Fibroblast of mammary gland (primary cell): Measurements from ENCODE around the gene MOSMO.

Experiments
- DNase-seq: peaks from one replicate; pipeline ENCODE4 v3.0.0-alpha.2; 2010; ENCODE audit warnings: low read depth
- H3K4me3 ChIP-seq: 2 replicates; pipeline ENCODE4 v1.5.1; 2011; ENCODE audit warnings: low read depth, mild to moderate bottlenecking, low read length, moderate library complexity; ENCODE audit not compliant: control insufficient read depth
- CTCF ChIP-seq: conservative IDR thresholded peaks from 2 replicates; pipeline ENCODE4 v1.5.1; 2011; ENCODE audit warnings: low read depth, low read length, inconsistent platforms; ENCODE audit not compliant: control insufficient read depth, insufficient read depth

Gene MOSMO

GRCh38 chr16:22086440-22086839, 78.5 kb downstream of the MOSMO start:
- no peak for DNase-seq
- no peak for TF ChIP-seq CTCF

GRCh38 chr16:22088642-22089041, 80.7 kb downstream of the MOSMO start:
- no peak overlapping the region for H3K4me3 ChIP-seq
- no peak for DNase-seq
- no peak for TF ChIP-seq CTCF

More at GRCh38 chr16:22086440-22086839, 78.5 kb downstream of the MOSMO start:
- H3K4me3 ChIP-seq: no peak overlapping the region

GRCh38 chr16:22089910-22090309, 82.0 kb downstream of the MOSMO start:
- H3K4me3 ChIP-seq: no peak overlapping the region
- DNase-seq: no peak
- no peak for TF ChIP-seq CTCF

- no peak for DNase-seq
- H3K4me3 ChIP-seq: no peak overlapping the region
- TF ChIP-seq CTCF: no peak
These were observed 83.8 kb downstream of the MOSMO start for GRCh38 chr16:22091721-22092120.

- DNase-seq: peak; percentile 41
- no peak within 1 kb of the TSS for H3K4me3 ChIP-seq
- TF ChIP-seq CTCF: no peak
These were observed 84.4 kb downstream of the MOSMO start, which contains the start of gene VWA3A for GRCh38 chr16:22092143-22092933. TSS of gene VWA3A (plus strand) at chr16:22092541. CDS start at chr16:22092638, 97 bp downstream.

GRCh38 chr16:22093331-22093730, 85.4 kb downstream of the MOSMO start:
- no peak for TF ChIP-seq CTCF
- DNase-seq: no peak
- H3K4me3 ChIP-seq: no peak overlapping the region
